HL-60 (cell line): ENCODE data around the gene CHD9.

Source experiments
- DNase-seq, 2 experiments: peaks; one replicate each; pipeline ENCODE4 v3.0.0-alpha.2; 2010 to 2020; ENCODE audit warnings: low read depth in 1 of 2, low spot score in 1 of 2
- H3K27ac ChIP-seq: fragments of 250-450 bp; sonication (Bioruptor Pico); replicated peaks from 2 replicates; pipeline ENCODE4 v1.5.1; 2020; ENCODE audit warnings: mild to moderate bottlenecking, moderate library complexity
- H3K27me3 ChIP-seq: fragments of 250-450 bp; sonication (Bioruptor Pico); 2 replicates; pipeline ENCODE4 v1.5.1; 2021; ENCODE audit warnings: mild to moderate bottlenecking, moderate library complexity; ENCODE audit not compliant: insufficient read depth, poor library complexity, severe bottlenecking
- H3K4me3 ChIP-seq: replicated peaks from 2 replicates; pipeline ENCODE4 v1.5.1; 2011; ENCODE audit warnings: mild to moderate bottlenecking, control low read depth, low read length; ENCODE audit not compliant: insufficient read depth
- CTCF ChIP-seq: IDR thresholded peaks from one replicate; pipeline ENCODE4 v1.5.1; 2011; ENCODE audit warnings: low read length, control low read depth, inconsistent platforms; ENCODE audit not compliant: insufficient read depth
- GABPA ChIP-seq: IDR thresholded peaks from 2 replicates; pipeline ENCODE4 v1.6.1; 2012; ENCODE audit warnings: low read depth
- POLR2AphosphoS5 ChIP-seq: IDR thresholded peaks from 2 replicates; pipeline ENCODE4 v1.6.1; 2012; ENCODE audit warnings: low read depth
- SPI1 ChIP-seq: IDR thresholded peaks from 2 replicates; pipeline ENCODE4 v1.6.1; 2012; ENCODE audit warnings: low read depth, mild to moderate bottlenecking, borderline replicate concordance
- TF ChIP-seq, protein P1 (sequence below): IDR thresholded peaks from 2 replicates; pipeline ENCODE4 v1.6.1; 2012; ENCODE audit warnings: low read depth; ENCODE audit not compliant: insufficient replicate concordance

CHD9 gene

DNA sequence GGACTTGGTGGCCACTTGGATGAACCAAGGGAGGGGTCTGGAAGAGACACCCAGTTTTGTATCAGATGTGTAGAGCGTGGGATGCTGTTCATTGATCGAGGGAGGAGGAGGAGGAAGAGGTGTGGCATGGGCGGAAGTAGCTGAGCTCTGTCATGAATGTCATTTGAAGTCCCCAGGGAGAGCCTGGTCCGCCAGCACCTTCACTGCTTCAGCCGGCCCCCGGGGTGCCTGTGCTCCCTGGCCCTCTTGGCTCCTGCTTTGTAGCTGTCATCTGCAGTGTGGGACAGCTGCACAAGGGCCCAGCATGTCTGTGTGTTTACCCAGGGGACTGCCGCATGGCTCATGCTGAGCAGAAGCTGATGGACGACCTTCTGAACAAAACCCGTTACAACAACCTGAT lies 304.1 kb downstream of the CHD9 start:
- Histone ChIP-seq H3K27me3 (no peaks in the 10 kb centered on the region), H3K4me3 (no peak overlapping the region), H3K27ac (no peak overlapping the region)
- DNase-seq, result no peak
- TF ChIP-seq CTCF (no peak), GABPA (no peak), SPI1 (no peak), POLR2AphosphoS5 (no peak)
- TF ChIP-seq, protein P1, sequence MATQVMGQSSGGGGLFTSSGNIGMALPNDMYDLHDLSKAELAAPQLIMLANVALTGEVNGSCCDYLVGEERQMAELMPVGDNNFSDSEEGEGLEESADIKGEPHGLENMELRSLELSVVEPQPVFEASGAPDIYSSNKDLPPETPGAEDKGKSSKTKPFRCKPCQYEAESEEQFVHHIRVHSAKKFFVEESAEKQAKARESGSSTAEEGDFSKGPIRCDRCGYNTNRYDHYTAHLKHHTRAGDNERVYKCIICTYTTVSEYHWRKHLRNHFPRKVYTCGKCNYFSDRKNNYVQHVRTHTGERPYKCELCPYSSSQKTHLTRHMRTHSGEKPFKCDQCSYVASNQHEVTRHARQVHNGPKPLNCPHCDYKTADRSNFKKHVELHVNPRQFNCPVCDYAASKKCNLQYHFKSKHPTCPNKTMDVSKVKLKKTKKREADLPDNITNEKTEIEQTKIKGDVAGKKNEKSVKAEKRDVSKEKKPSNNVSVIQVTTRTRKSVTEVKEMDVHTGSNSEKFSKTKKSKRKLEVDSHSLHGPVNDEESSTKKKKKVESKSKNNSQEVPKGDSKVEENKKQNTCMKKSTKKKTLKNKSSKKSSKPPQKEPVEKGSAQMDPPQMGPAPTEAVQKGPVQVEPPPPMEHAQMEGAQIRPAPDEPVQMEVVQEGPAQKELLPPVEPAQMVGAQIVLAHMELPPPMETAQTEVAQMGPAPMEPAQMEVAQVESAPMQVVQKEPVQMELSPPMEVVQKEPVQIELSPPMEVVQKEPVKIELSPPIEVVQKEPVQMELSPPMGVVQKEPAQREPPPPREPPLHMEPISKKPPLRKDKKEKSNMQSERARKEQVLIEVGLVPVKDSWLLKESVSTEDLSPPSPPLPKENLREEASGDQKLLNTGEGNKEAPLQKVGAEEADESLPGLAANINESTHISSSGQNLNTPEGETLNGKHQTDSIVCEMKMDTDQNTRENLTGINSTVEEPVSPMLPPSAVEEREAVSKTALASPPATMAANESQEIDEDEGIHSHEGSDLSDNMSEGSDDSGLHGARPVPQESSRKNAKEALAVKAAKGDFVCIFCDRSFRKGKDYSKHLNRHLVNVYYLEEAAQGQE, result no peak

- TF ChIP-seq SPI1, result no peak; the same call in 1 of the 2 replicates
- no peak for TF ChIP-seq POLR2AphosphoS5
- TF ChIP-seq, protein P1, result no peak
- no peak for TF ChIP-seq CTCF
- no peak for TF ChIP-seq GABPA
- Histone ChIP-seq H3K27me3 (no peaks in the 10 kb centered on the region), H3K4me3 (no peak overlapping the region), H3K27ac (peak overlapping the region; percentile 64)
- DNase-seq, result peak; percentile 73 to 94
Observed at GRCh38 chr16:53369921-53370320, 315.1 kb downstream of the CHD9 start.

DNA sequence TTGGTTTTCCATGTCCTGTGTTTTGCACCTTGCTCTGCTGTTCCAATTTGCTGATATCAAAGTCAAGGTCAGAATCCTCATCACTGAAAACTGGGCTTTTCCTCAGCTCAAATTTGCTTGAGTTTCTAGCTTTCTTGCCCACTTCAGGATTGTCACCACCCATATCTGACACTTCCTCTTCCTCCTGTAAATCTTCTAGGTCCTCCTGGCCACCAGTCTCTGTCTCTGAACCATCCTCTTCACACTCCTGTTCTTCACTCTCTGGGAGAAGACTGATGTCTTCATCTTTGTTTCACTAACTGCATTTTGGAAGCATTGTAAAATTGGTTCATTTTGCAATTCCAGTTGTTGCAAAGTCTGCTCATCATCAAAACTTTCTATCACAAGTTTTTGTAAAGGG lies 316.0 kb downstream of the CHD9 start:
- no peaks in the 10 kb centered on the region for H3K27me3 ChIP-seq

More for the DNA sequence above, 316.0 kb downstream of the CHD9 start:
- Histone ChIP-seq H3K4me3 (no peak overlapping the region), H3K27ac (peak overlapping the region; percentile 64)
- peak; percentile 54 to 80 for DNase-seq
- no peak for TF ChIP-seq POLR2AphosphoS5
- TF ChIP-seq SPI1, result peak; percentile 92
- TF ChIP-seq CTCF, result no peak
